Measurements from ENCODE around the gene PHC3.

GRCh38 chr3:170207717-170208116 is 26.2 kb upstream of the PHC3 start:
- TF ChIP-seq, protein P1, sequence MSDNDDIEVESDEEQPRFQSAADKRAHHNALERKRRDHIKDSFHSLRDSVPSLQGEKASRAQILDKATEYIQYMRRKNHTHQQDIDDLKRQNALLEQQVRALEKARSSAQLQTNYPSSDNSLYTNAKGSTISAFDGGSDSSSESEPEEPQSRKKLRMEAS (IDR thresholded peaks at IDR 0.05), result no peak
- TF ChIP-seq FOXM1 (IDR thresholded peaks at IDR 0.05; ENCODE audit: borderline replicate concordance, low read depth), result no peak
- no peak for TF ChIP-seq EP300 (IDR thresholded peaks at IDR 0.05; ENCODE audit: borderline replicate concordance)
- TF ChIP-seq, protein P2, sequence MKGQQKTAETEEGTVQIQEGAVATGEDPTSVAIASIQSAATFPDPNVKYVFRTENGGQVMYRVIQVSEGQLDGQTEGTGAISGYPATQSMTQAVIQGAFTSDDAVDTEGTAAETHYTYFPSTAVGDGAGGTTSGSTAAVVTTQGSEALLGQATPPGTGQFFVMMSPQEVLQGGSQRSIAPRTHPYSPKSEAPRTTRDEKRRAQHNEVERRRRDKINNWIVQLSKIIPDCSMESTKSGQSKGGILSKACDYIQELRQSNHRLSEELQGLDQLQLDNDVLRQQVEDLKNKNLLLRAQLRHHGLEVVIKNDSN (IDR thresholded peaks at IDR 0.05), result no peak
- TF ChIP-seq CEBPB (IDR thresholded peaks at IDR 0.05), result no peak
- TF ChIP-seq, protein P3, sequence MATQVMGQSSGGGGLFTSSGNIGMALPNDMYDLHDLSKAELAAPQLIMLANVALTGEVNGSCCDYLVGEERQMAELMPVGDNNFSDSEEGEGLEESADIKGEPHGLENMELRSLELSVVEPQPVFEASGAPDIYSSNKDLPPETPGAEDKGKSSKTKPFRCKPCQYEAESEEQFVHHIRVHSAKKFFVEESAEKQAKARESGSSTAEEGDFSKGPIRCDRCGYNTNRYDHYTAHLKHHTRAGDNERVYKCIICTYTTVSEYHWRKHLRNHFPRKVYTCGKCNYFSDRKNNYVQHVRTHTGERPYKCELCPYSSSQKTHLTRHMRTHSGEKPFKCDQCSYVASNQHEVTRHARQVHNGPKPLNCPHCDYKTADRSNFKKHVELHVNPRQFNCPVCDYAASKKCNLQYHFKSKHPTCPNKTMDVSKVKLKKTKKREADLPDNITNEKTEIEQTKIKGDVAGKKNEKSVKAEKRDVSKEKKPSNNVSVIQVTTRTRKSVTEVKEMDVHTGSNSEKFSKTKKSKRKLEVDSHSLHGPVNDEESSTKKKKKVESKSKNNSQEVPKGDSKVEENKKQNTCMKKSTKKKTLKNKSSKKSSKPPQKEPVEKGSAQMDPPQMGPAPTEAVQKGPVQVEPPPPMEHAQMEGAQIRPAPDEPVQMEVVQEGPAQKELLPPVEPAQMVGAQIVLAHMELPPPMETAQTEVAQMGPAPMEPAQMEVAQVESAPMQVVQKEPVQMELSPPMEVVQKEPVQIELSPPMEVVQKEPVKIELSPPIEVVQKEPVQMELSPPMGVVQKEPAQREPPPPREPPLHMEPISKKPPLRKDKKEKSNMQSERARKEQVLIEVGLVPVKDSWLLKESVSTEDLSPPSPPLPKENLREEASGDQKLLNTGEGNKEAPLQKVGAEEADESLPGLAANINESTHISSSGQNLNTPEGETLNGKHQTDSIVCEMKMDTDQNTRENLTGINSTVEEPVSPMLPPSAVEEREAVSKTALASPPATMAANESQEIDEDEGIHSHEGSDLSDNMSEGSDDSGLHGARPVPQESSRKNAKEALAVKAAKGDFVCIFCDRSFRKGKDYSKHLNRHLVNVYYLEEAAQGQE (IDR thresholded peaks at IDR 0.05; ENCODE audit: low read depth), result no peak
- no peak for TF ChIP-seq RAD21 (IDR thresholded peaks at IDR 0.05; ENCODE audit: low read depth)
- TF ChIP-seq TCF12 (IDR thresholded peaks at IDR 0.05; ENCODE audit: low read depth), result no peak
- TF ChIP-seq NFIC (IDR thresholded peaks at IDR 0.05), result no peak
- TF ChIP-seq YY1 (IDR thresholded peaks at IDR 0.05; ENCODE audit: low read depth), result no peak

Data from Ishikawa (cell line).